ENCODE data around the gene HNRNPA0. TPM values are rescaled to one million over a fixed set of nuclear protein-coding genes. Genes with fewer than 3 reads are reported as not detected.

Gene HNRNPA0
- total RNA-seq, 1 experiment from 2014 or later = 33.3 TPM

GRCh38 chr5:137731176-137731575, 23.0 kb downstream of the HNRNPA0 start:
- H3K27ac ChIP-seq (ENCODE audit: low read length) = no peak overlapping the region
- ATAC-seq (no peak), DNase-seq (ENCODE audit: low read depth, low spot score) (no peak)
- no peaks in the 10 kb centered on the region for H3K9me3 ChIP-seq (ENCODE audit: control insufficient read depth, insufficient read depth, low read depth, low read length)
- ChIA-PET POLR2A (no interaction called here), CTCF (no interaction called here)
- no peaks in the 10 kb centered on the region; the same call in 1 of the 2 replicates for H3K4me1 ChIP-seq (ENCODE audit: control insufficient read depth, insufficient read depth, low read length)
- H3K4me3 ChIP-seq (ENCODE audit: low read depth in 2 of 2, low read length in 2 of 2) = no peak overlapping the region
- in situ Hi-C loops (cut with HindIII; ENCODE audit: low pct_unique_long_range_greater_than_20kb, low sequenced_read_pairs) = no loop called here
- H3K36me3 ChIP-seq (ENCODE audit: control insufficient read depth, insufficient read depth, low read length) = no peaks in the 10 kb centered on the region
- H3K27me3 ChIP-seq (ENCODE audit: control insufficient read depth, insufficient read depth, low read length) = 0 out of 2 replicates have a peak, but pooled peaks cover 2% of the 10 kb centered on the region
- BruUV-seq (replicated peaks) = no TSS peak
- no peak for TF ChIP-seq TCF7L2 (IDR thresholded peaks at IDR 0.05; ENCODE audit: low read depth, low read length)
- no peak for TF ChIP-seq CTCF (IDR thresholded peaks at IDR 0.05)
- no peak for TF ChIP-seq POLR2AphosphoS5 (IDR thresholded peaks at IDR 0.05; ENCODE audit: low read depth, low read length)
- TF ChIP-seq, protein P1, sequence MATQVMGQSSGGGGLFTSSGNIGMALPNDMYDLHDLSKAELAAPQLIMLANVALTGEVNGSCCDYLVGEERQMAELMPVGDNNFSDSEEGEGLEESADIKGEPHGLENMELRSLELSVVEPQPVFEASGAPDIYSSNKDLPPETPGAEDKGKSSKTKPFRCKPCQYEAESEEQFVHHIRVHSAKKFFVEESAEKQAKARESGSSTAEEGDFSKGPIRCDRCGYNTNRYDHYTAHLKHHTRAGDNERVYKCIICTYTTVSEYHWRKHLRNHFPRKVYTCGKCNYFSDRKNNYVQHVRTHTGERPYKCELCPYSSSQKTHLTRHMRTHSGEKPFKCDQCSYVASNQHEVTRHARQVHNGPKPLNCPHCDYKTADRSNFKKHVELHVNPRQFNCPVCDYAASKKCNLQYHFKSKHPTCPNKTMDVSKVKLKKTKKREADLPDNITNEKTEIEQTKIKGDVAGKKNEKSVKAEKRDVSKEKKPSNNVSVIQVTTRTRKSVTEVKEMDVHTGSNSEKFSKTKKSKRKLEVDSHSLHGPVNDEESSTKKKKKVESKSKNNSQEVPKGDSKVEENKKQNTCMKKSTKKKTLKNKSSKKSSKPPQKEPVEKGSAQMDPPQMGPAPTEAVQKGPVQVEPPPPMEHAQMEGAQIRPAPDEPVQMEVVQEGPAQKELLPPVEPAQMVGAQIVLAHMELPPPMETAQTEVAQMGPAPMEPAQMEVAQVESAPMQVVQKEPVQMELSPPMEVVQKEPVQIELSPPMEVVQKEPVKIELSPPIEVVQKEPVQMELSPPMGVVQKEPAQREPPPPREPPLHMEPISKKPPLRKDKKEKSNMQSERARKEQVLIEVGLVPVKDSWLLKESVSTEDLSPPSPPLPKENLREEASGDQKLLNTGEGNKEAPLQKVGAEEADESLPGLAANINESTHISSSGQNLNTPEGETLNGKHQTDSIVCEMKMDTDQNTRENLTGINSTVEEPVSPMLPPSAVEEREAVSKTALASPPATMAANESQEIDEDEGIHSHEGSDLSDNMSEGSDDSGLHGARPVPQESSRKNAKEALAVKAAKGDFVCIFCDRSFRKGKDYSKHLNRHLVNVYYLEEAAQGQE (IDR thresholded peaks at IDR 0.05; ENCODE audit: insufficient read depth in 1 of 2, low read depth in 2 of 2, low read length in 1 of 2) = no peak
- no peak for TF ChIP-seq SIN3A (IDR thresholded peaks at IDR 0.05; ENCODE audit: borderline replicate concordance, insufficient read depth, low read depth, low read length)
- intact Hi-C loops (cut with micrococcal nuclease; ENCODE audit: unreplicated experiment) = no loop called here

- in situ Hi-C loops (cut with HindIII; ENCODE audit: low pct_unique_long_range_greater_than_20kb, low sequenced_read_pairs) = no loop called here
- no peak for ATAC-seq
Observed at GRCh38 chr5:137730336-137730735, 23.8 kb downstream of the HNRNPA0 start.

More at GRCh38 chr5:137730336-137730735, 23.8 kb downstream of the HNRNPA0 start:
- intact Hi-C loops (cut with micrococcal nuclease; ENCODE audit: unreplicated experiment) = no loop called here
- H3K9me3 ChIP-seq (ENCODE audit: control insufficient read depth, insufficient read depth, low read depth, low read length) = no peaks in the 10 kb centered on the region
- BruUV-seq (replicated peaks) = no TSS peak
- no peak for DNase-seq (ENCODE audit: low read depth, low spot score)
- 0 out of 2 replicates have a peak, but pooled peaks cover 2% of the 10 kb centered on the region for H3K27me3 ChIP-seq (ENCODE audit: control insufficient read depth, insufficient read depth, low read length)
- CTCF ChIA-PET = no interaction called here
- no peaks in the 10 kb centered on the region; the same call in 1 of the 2 replicates for H3K4me1 ChIP-seq (ENCODE audit: control insufficient read depth, insufficient read depth, low read length)
- no peak overlapping the region for H3K27ac ChIP-seq (ENCODE audit: low read length)
- TF ChIP-seq, protein P1 (IDR thresholded peaks at IDR 0.05; ENCODE audit: insufficient read depth in 1 of 2, low read depth in 2 of 2, low read length in 1 of 2) = no peak
- TF ChIP-seq CTCF (IDR thresholded peaks at IDR 0.05) (no peak), TCF7L2 (IDR thresholded peaks at IDR 0.05; ENCODE audit: low read depth, low read length) (no peak), POLR2AphosphoS5 (IDR thresholded peaks at IDR 0.05; ENCODE audit: low read depth, low read length) (no peak), SIN3A (IDR thresholded peaks at IDR 0.05; ENCODE audit: borderline replicate concordance, insufficient read depth, low read depth, low read length) (no peak)
- H3K36me3 ChIP-seq (ENCODE audit: control insufficient read depth, insufficient read depth, low read length) = no peaks in the 10 kb centered on the region
- POLR2A ChIA-PET = no interaction called here
- no peak overlapping the region for H3K4me3 ChIP-seq (ENCODE audit: low read depth in 2 of 2, low read length in 2 of 2)

All from Panc1 (cell line).